HG03378 (cell line): ENCODE measurements around the gene RFPL2.

Experiments
- ATAC-seq: cut with Tn5 transposase; IDR thresholded peaks from one replicate; pipeline ENCODE4 v1.9.1; 2021; ENCODE audit warnings: mild to moderate bottlenecking, moderate library complexity; ENCODE audit not compliant: unreplicated experiment

Gene RFPL2

DNA sequence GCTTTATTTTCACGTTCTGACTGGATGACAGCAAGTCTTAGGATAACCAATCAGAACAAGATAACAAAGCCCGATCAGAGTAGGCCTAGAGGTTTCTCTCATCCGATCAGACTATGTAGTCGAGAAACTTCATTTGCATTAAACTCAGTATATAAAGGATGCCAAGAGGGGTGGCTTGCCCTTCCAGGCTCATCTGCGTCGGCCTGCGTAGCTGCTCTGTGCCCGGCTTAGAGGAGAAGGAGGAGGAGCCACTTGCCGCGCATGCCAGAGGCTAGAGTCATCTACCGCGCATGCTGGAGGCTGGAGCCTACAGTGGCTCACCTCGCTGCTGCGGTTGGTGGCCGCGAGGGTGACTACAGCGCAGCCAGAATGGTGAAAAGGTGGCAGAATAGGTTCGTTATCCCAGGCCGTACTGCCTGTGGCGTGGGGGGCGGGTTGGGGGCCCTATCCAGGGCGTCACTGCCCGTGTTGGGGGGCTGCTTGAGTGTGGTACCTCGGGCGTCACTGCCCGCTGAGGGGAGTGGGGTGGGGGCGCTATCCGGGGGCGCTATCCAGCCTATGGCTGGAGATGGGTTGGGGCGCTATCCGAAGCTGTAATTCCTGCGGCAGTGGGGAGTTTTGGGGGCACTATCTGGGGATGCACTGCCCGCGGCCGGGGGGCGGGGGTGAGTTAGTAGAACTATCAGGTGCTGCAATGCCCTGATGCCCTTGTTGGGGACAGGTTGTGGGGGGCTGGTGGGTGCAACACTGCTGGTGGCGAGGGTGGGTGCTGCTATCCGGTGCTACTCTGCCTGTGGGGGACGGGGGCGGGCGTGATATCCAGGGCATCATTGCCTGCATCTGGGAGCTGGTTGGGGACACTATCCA lies at the start of gene RFPL2:
RFPL2 (minus strand) TSS at position 218 of the 867 bp plus-strand sequence. CDS start 2,622 bp downstream, outside the sequence.
- ATAC-seq = no peak

DNA sequence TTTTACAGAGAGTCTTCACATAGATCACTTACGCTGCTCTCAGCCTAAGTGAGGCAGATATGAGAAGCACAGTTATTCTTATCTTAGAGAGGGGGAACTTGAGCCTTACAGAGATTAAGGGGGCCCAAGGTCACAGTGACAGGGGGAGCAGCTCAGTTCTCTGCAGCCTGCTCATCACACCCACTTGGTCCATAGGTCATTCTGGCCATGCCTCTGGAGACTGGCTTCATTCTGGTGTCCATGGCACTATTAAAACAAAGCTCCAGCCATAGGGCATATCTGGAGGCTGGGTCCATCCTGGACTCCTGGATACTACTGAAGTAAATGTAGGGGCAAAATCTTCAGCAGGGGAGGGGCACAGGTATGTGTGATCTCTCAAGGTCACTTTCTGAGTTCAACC lies 44.4 kb upstream of the RFPL2 start:
- ATAC-seq = no peak

DNA sequence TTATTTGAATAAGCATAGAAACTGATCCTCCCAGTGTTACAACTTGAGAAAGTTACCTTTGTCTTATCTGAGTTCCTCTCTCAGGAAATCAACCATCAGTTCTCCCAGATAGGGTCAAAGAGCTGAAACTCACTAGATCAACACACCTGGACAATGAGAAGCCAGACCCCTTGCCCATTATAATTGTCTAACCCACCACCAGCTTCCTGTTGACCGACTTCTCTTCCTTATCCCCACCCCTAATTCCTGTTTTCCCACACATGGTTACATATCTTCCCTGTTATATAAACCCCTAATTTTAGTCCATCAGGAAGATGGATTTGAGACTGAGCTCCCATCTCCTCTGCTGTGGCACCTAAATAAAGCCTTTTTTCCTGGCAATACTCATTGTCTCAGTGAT lies 43.4 kb upstream of the RFPL2 start:
- no peak for ATAC-seq

DNA sequence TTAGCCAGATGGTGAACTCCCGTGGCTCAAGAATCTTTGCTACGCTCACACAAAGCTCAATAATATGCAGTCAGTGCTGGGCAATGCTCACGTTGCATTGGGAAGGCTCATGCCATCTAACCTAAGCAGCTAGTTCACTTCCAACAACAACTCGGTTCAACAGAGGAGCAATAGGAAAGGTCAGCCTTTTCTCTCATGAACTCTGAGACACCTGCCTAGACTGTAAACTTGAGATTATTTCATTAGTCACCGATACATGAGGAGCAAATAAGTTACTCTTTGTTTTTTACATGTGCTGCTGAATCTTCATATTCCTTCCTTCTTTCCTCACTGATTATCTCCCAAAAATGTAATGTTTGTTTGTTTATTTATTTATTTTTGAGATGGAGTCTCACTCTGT lies 41.3 kb upstream of the RFPL2 start:
- no peak for ATAC-seq

DNA sequence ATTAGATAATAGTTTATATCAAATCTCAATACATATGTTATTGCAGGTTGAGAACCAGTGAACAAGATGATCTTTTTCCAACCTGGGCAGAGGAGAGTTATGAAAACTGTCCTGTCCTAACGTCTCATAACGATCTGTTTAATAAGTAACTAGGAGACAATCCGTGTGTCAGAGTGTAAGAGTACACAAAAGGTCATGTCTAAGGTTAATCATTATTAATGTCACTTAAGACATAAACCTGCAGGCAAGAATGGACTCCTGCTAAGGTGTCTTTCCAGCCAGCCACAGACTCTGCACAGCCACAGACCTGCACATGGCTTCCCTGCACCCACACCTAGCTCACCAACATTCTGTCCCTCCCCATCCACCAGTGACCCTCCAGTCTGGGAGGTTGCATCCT lies 40.2 kb upstream of the RFPL2 start:
- ATAC-seq = no peak

DNA sequence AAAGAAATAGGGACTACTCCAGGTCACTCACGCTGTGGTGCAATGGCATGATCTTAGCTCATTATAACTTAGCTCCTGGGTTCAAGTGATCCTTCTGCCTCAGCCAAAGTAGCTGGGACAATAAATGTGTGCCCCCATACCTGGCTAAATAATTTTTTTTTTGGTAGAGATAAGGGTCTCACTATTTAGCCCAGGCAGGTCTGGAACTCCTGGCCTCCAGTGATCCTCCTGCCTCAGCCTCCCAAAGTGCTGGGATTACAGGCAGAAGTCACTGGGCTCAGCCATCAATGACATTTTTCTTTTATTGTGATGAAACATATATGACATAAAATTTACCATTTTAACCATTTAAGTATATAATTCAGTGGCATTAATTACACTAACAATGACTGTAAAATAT lies 39.7 kb upstream of the RFPL2 start:
- ATAC-seq = no peak

DNA sequence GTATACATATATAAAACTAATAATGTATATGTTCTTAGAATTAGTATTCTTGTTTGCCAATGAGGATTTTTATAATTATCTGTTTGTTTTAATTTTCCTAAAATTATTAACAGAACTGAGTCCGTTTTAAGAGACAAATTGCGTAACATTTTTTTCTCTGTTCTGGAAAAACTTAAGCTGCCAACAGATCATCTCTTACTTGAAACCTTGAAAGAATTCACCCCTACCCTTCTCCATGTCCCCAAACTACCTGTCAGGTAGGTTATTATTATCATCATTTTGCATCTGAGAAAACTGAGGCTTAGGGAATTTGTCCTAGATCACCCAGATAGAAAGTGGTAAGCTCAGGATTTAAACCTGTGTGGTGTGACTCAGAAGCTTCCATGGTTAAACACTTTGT lies 35.6 kb upstream of the RFPL2 start:
- no peak for ATAC-seq

DNA sequence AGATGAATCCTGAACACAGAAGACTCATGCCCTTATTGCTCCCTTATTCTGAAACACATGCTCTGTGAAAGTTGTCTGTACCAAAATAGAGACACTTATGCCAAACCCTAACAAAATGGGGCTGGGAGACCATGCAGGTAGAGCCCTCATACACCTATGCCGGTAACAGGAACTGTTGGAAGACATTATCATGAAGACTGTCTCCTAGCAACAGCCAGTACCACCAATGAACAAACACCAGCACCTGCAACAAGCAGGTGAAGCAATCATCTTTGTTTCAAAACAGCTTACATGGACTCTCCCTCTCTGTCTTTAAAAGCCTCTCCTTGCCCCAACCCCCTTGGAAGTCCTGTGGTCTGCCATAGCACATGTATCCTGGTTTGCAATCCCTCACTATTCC lies 33.0 kb upstream of the RFPL2 start:
- ATAC-seq = no peak

DNA sequence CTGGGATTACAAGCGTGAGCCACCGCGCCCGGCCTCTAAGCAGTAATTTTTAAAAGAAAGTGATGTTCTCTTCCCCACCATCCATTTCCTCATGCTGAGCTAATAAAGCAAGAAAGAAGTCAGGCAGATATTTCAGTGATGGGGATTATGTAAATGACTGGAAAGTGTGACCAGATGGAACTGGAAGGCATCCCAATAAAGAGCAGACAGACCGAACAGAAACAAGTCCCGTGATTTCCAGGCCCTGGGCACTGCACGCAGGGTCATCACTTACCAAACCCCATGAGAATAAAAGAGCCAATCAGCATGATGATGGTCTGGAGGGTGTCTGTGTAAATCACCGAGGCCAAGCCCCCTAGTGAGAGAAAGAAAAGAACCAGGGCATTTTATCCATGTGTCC lies 32.1 kb upstream of the RFPL2 start:
- ATAC-seq = no peak

DNA sequence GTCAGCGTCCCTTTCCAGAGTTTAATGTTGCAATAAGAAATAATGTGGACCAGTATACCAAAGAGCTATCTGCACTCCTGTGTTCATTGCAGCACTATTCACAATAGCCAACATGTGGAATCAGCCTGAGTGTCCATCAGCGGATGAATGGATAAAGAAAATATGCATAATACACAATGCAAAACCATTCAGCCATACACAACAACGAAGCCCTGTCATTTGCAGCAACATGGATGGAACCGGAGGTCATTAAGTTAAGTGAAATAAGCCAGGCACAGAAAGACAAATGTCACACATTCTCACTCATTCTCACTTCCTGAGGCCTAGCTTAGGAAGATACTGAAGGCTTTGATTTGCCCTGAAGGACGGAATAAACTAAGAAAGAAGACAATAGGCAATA lies 28.2 kb upstream of the RFPL2 start:
- ATAC-seq = no peak

DNA sequence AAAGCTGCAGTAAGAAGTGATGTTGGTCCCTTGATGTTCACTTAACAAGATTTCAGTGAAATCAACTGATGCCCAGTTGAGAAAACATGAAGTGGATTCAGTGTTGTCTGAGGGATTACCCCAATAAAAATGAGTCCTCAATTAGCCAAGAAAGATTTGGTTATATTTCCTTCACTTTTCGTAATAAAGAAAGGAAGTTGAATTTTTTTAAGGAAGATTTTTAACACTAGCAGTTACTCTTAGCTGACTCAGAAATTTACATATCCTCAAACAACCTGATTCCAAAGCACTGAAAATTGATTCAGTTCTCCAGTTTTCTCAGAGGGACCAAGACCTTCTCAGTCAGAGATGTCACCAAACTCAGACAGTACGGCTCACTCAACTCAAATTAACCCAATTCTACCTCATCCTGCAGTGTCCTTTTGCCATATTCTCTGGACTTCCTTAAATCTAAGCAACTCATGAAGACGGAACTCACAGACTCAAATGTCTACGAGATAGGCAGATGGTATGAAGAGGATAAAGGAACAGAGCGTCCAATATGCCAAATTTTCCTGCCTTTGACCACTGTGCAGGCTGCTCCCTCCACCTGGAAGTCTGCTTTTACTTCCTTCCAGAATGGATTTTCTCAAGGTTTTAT lies 27.4 kb upstream of the RFPL2 start:
- no peak for ATAC-seq

DNA sequence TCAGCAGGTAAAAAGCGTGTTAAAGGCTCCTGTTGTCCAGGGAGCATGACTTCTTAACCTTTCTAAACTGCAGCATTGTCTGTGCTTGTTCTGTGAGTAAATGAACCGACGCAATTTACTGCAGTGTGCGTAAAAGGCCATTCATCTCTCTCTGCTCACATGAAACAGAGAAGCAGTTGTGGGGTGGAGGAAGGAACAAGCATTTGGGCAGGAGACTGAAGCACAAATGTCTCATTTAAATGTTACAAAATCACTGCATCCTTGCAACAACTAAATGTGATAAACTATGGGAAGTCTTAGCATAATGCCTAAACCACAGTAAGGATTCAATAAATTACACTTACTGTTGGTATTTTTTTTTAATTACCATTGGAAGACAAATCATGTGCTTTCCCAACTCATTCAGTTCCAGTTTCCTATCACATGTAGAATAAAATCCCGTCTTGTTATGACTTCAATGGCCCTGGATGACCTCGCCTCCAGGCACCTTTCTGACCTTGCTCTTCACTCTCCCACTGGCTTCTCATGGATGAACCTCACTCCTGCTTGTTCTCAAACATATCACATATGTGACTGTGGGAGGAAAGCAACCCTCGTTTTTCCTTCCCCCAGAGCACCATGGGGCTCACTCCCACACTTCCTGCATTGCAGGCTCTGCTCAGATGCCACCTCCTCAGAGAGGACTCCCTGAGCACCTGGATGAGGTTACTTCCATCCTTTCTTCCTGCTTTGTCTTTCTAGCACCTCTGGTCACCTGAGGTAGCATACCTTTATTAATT lies 21.6 kb upstream of the RFPL2 start:
- no peak for ATAC-seq

DNA sequence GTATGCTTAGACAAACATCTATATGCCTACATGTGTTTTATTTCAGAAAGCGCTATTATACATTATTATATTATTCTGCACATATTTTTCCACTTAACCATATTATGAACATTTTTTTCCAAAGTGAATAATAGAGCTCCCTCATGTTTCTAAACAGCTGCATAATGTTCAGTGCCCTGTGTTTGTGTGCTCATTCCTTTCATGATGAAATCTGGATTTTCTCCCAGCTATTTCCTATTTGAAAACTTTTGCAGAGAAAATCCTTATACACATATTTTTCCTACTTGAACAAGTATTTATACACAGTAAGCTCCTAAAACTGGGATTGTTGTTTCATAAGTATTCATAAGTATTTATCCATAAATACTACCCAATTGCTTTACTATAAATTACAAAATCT lies 18.1 kb upstream of the RFPL2 start:
- no peak for ATAC-seq

DNA sequence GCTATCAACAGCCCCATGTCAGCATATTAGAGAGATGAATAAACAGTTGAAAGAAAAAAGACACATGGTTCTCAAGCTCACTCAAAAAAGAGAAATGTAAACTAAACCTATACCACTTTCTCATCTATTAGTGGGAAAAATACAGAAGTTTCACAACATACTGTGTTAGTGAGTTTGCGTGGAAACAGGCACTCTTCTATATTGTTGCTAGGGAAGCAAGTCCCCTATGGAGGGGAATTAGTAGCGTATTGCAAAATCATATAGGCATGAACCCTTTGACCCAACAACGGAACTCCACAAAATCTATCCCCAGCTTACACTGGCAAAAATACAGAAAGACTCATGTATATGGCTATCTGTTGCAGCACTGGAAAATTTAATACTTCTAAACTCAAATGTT lies 14.2 kb upstream of the RFPL2 start:
- no peak for ATAC-seq

DNA sequence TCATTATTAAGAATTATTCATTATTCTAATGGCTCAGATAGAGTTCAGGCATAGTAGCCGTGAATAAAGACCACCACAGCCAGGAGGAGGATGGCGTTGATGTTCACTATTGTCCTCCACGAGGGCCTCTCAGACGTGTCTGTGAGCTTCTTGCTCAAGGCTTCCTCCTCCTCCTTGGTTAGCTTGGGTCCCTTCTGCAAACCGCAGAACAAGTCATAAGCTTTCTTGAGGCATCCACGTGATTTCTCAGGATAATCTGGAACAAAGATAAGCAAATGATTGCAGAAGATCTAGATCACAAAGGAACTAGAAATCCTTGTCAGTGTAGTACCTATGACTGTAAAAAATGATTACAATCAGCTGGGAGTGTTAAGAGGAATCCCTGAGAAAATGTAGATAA lies 13.6 kb upstream of the RFPL2 start:
- no peak for ATAC-seq

DNA sequence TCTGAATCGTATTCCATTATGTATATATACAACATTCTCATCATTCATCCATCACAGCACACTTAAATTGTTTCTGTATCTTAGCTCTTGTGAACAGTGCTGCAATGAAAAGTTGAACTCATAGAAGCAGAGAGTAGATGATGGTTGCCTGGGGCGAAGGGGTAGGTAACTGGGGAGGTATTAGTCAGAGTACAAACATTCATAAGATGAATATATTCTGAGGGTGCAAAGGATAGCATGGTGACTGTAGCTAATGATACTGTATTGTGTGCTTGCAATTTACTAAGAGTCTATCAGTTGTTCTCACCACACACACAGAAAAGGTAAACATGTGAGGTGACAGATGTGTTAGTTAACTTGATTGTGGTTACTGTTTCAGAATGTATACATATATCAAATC lies 12.6 kb upstream of the RFPL2 start:
- no peak for ATAC-seq

DNA sequence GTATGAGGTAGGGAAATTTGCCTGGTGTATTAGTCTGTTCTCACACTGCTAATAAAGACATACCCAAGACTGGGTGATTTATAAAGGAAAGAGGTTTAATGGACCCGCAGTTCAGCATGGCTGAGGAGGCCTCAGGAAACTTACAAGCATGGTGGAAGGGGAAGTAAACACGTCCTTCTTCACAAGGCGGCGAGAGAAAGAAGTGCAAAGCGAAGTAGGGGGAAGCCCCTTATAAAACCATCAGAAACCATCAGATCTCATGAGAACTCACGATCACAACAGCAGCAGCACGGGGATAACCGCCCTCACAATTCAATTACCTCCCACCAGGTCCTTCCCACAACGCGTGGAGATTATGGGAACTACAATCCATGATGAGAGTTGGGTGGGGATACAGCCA lies 12.0 kb upstream of the RFPL2 start:
- ATAC-seq = no peak

DNA sequence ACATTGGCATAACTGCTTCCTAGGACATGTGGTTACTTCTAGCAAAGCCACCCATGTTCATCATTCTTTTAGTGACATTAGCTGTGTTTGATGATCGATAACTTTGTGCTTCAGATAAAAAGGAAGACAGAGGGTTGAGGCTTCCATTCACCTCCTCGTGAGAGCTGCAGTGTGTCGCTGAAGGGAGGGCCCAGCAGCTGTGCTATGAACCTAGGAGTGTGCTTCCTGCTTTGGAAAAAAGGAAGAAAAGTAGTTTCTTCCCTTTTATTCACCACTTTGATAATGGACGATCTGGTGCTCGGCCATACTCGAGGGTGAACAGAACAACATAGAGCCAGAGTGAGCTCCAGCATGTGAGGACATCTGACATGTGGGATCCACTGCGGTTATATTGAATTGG lies 6.1 kb upstream of the RFPL2 start:
- ATAC-seq = no peak

DNA sequence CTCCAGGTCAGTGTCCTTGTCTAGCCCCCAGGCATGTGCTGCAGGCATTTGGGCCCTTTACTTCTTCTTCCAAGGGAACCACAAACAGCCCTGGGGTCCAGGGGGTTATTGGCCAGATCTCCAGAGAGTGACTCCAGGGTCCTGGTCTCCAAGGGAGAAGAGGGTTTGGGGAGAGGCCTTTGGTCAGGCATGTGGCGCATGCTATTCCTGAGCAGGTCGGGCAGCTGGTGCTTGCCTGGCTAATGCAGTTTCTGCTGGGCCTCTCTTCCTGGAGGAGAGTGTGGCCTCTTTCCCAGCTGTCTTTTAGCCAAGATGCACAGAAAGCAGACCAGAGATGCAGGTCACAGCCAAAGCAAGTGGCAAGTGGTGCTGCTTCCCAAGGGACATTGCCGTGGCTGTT lies 3.8 kb upstream of the RFPL2 start:
- ATAC-seq = no peak

DNA sequence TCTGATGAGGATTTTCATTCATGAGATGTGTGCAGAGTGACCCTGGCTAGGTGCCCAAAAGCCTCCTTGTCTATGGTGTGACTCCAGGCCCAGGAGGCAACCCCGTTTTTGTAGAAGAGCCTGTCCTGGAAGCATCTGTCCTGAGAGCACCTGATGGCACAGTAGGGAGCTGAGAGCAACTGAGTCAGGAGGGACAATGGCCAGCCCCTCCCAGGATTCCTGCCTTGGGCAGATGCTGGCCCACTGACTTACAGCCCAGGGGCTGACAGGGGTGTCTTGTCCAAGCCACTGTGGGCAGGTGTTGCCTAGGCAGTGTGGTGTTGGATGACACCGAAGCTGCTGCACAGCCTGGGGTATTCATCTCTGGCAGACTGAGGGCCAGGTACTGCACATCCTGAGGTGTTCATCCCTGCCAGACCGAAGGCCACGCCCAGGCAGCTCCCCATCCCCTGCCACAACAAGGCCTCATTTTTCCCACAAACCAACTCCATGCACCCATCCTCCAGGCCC lies 3.2 kb upstream of the RFPL2 start:
- no peak for ATAC-seq
